SK-N-MC (cell line): Measurements from ENCODE around the gene DLD.
"Not testable (repeated sequence)": the region's sequence is repeated elsewhere in the genome, so short reads cannot be mapped to it uniquely, and the experiment has no call there.

ENCODE experiments used
- EZH2 ChIP-seq: fragments of 200-600 bp; sonication (generic); IDR thresholded peaks from one replicate; pipeline ENCODE4 v1.6.1; 2017; ENCODE audit warnings: antibody characterized with exemption
- FOXP2 ChIP-seq: optimal IDR thresholded peaks from 2 replicates; pipeline ENCODE3; 2011; ENCODE audit warnings: mild to moderate bottlenecking, moderate library complexity; ENCODE audit not compliant: insufficient read depth; ENCODE audit errors: extremely low read length, control extremely low read depth
- POLR2AphosphoS5 ChIP-seq: IDR thresholded peaks from 2 replicates; pipeline ENCODE4 v1.6.1; 2012; ENCODE audit warnings: mild to moderate bottlenecking, low read depth, low read length, borderline replicate concordance

DNA sequence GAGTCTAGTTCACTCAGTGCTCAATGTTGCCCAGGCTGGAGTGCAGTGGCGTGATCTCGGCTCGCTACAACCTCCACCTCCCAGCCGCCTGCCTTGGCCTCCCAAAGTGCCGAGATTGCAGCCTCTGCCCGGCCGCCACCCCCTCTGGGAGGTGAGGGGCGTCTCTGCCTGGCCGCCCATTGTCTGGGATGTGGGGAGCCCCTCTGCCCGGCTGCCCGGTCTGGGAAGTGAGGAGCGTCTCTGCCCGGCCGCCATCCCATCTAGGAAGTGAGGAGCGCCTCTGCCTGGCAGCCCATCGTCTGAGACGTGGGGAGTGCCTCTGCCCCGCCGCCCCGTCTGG is 43.2 kb upstream of the DLD start:
- not testable (repeated sequence) for TF ChIP-seq POLR2AphosphoS5, EZH2, FOXP2
